Neural progenitor cell (in vitro differentiated cells): ENCODE data around the gene SPEN. TPM values are rescaled to one million over a fixed set of nuclear protein-coding genes. Genes with fewer than 3 reads are reported as not detected.

Experiments used
- DNase-seq: peaks from one replicate; pipeline ENCODE4 v3.0.0-alpha.2; 2016; ENCODE audit warnings: low spot score
- H2AFZ ChIP-seq: fragments of 200-600 bp; sonication (generic); replicated peaks from 2 replicates; pipeline ENCODE4 v1.6.1; 2016; ENCODE audit warnings: antibody characterized with exemption
- H3F3A ChIP-seq: fragments of 200-600 bp; sonication (generic); 2 replicates; pipeline ENCODE4 v1.6.1; 2016; ENCODE audit warnings: antibody characterized with exemption, low read depth
- H3K27ac ChIP-seq: fragments of 200-600 bp; sonication (generic); 2 replicates; pipeline ENCODE4 v1.5.1; 2016; ENCODE audit warnings: mild to moderate bottlenecking
- H3K27me3 ChIP-seq: fragments of 200-600 bp; sonication (generic); 2 replicates; pipeline ENCODE4 v1.6.1; 2016; ENCODE audit warnings: mild to moderate bottlenecking, moderate library complexity
- H3K36me3 ChIP-seq: fragments of 200-600 bp; sonication (generic); 2 replicates; pipeline ENCODE4 v1.5.1; 2016
- H3K4me1 ChIP-seq: fragments of 200-600 bp; sonication (generic); 2 replicates; pipeline ENCODE4 v1.6.1; 2016; ENCODE audit warnings: mixed run types
- H3K4me2 ChIP-seq: fragments of 200-600 bp; sonication (generic); 2 replicates; pipeline ENCODE4 v1.6.1; 2016
- H3K4me3 ChIP-seq: fragments of 200-600 bp; sonication (generic); 2 replicates; pipeline ENCODE4 v1.5.1; 2016
- H3K79me2 ChIP-seq: fragments of 200-600 bp; sonication (generic); 2 replicates; pipeline ENCODE4 v1.6.1; 2016; ENCODE audit warnings: low read depth
- H3K9ac ChIP-seq: fragments of 200-600 bp; sonication (generic); 2 replicates; pipeline ENCODE4 v1.6.1; 2016
- H3K9me3 ChIP-seq: fragments of 200-600 bp; sonication (generic); 2 replicates; pipeline ENCODE4 v1.5.1; 2016; ENCODE audit warnings: low read depth
- H4K20me1 ChIP-seq: fragments of 200-600 bp; sonication (generic); 2 replicates; pipeline ENCODE4 v1.6.1; 2016; ENCODE audit warnings: low read depth
- H3K27ac Mint-ChIP-seq: 3 replicates; pipeline ENCODE4 v1.8.0; 2021; ENCODE audit warnings: mixed read lengths
- H3K27me3 Mint-ChIP-seq: 2 replicates; pipeline ENCODE4 v1.8.0; 2022; ENCODE audit warnings: low read depth, mild to moderate bottlenecking, inconsistent platforms, moderate library complexity, mixed read lengths; ENCODE audit not compliant: insufficient read depth
- H3K36me3 Mint-ChIP-seq: 3 replicates; pipeline ENCODE4 v1.8.0; 2021; ENCODE audit warnings: mixed read lengths
- H3K4me1 Mint-ChIP-seq: 3 replicates; pipeline ENCODE4 v1.8.0; 2021; ENCODE audit warnings: mixed read lengths
- H3K4me3 Mint-ChIP-seq: 3 replicates; pipeline ENCODE4 v1.8.0; 2021; ENCODE audit warnings: mild to moderate bottlenecking, moderate library complexity, mixed read lengths
- H3K9me3 Mint-ChIP-seq: 3 replicates; pipeline ENCODE4 v1.8.0; 2020; ENCODE audit warnings: mixed read lengths
- EZH2 ChIP-seq: fragments of 200-600 bp; sonication (generic); IDR thresholded peaks from 2 replicates; pipeline ENCODE4 v1.6.1; 2017; ENCODE audit warnings: antibody characterized with exemption, mild to moderate bottlenecking, moderate library complexity
- EZH2phosphoT487 ChIP-seq: fragments of 200-600 bp; sonication (generic); IDR thresholded peaks from 2 replicates; pipeline ENCODE4 v1.6.1; 2017; ENCODE audit warnings: antibody characterized with exemption
- total RNA-seq: library from RNA; depleted of rRNA; stranded (reverse); fragments of >200 nt; gene quantifications from 2 replicates; pipeline ENCODE4 v1.2.3, GENCODE V29; 2015; ENCODE audit warnings: low replicate concordance
- TF ChIP-seq, protein P1 (sequence below): fragments of 200-600 bp; sonication (generic); IDR thresholded peaks from 2 replicates; pipeline ENCODE4 v1.5.1; 2017; ENCODE audit warnings: antibody characterized with exemption, mild to moderate bottlenecking

SPEN gene
- total RNA-seq, 1 donor from 2014 or later, result 59.6 TPM

DNA sequence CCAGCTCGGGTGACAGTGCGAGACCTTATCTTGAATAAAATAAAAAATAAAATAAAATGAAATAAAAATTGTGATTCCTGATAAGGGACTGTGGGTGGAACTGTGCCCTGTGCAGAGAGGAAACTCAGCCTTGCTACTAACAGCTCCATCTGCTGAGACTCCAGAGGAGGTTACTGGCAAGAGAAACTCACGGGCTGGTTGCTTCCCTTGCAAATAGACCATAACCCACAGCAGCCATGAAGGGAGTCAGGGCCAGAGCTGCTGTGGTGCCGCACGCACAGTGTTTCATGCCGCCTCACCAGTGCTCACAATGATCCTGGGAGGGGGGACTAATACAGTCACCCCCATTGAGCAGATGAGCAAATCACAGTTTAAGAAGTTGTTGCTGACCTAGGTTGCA, 114.7 kb downstream of the SPEN start:
- H2AFZ ChIP-seq, result no peak overlapping the region
- Mint-ChIP-seq H3K4me1 (peaks cover 71% of the 10 kb centered on the region), H3K27me3 (peaks cover 10% of the 10 kb centered on the region), H3K9me3 (no peaks in the 10 kb centered on the region), H3K36me3 (peaks cover 8% of the 10 kb centered on the region), H3K4me3 (no peak overlapping the region), H3K27ac (no peak overlapping the region)
- H3K27ac ChIP-seq, result no peak overlapping the region
- peaks cover 21% of the 10 kb centered on the region for H3K27me3 ChIP-seq
- H3K4me2 ChIP-seq, result no peak overlapping the region
- no peak overlapping the region for H3K4me3 ChIP-seq
- peaks cover 5% of the 10 kb centered on the region for H3K79me2 ChIP-seq
- H3K36me3 ChIP-seq, result no peaks in the 10 kb centered on the region
- TF ChIP-seq, protein P1, sequence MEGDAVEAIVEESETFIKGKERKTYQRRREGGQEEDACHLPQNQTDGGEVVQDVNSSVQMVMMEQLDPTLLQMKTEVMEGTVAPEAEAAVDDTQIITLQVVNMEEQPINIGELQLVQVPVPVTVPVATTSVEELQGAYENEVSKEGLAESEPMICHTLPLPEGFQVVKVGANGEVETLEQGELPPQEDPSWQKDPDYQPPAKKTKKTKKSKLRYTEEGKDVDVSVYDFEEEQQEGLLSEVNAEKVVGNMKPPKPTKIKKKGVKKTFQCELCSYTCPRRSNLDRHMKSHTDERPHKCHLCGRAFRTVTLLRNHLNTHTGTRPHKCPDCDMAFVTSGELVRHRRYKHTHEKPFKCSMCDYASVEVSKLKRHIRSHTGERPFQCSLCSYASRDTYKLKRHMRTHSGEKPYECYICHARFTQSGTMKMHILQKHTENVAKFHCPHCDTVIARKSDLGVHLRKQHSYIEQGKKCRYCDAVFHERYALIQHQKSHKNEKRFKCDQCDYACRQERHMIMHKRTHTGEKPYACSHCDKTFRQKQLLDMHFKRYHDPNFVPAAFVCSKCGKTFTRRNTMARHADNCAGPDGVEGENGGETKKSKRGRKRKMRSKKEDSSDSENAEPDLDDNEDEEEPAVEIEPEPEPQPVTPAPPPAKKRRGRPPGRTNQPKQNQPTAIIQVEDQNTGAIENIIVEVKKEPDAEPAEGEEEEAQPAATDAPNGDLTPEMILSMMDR, result no peak
- TF ChIP-seq EZH2, result no peak
- no peak for TF ChIP-seq EZH2phosphoT487
- peaks cover 83% of the 10 kb centered on the region for H4K20me1 ChIP-seq
- H3K9ac ChIP-seq, result no peak overlapping the region
- H3K4me1 ChIP-seq, result peaks cover 9% of the 10 kb centered on the region
- H3K9me3 ChIP-seq, result no peaks in the 10 kb centered on the region
- H3F3A ChIP-seq, result peaks cover 23% of the 10 kb centered on the region
- no peak for DNase-seq

DNA sequence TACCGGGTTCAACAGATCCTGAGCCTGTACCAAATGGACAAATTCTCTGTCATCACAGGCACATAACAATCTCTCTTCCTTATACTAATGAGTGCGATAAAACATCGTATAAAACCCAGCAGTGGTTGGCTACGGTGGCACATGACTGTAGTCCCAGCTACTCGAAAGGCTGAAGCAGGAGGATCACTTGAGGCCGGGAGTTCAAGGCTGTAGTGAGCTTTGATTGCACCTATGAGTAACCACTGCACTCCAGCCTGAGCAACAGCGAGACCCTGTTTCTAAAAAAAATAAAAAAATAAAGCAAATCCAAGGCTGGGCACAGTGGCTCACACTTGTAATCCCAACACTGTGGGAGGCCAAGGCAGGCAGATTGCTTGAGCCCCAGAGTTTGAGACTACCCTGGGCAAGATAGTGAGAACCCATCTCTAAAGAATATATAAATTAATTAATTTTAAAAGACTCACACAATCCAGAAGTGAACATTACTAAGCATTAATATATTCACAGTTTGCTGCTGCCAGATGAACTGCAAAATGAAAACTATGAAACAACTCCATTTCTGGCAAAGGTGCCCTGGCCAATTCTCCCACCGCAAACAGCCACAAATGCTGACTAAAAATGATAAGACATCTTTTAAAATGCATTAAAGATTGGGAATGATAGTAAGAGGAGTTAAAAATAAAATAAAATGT, 115.3 kb downstream of the SPEN start:
- no peak overlapping the region for H3K27ac ChIP-seq
- Mint-ChIP-seq H3K27me3 (peaks cover 10% of the 10 kb centered on the region), H3K36me3 (peaks cover 12% of the 10 kb centered on the region), H3K27ac (no peak overlapping the region), H3K4me1 (peaks cover 65% of the 10 kb centered on the region), H3K4me3 (no peak overlapping the region), H3K9me3 (no peaks in the 10 kb centered on the region)
- peaks cover 5% of the 10 kb centered on the region for H3K79me2 ChIP-seq
- no peak overlapping the region for H3K4me2 ChIP-seq
- peaks cover 77% of the 10 kb centered on the region for H4K20me1 ChIP-seq
- H3F3A ChIP-seq, result peaks cover 23% of the 10 kb centered on the region
- H3K4me3 ChIP-seq, result no peak overlapping the region
- H3K4me1 ChIP-seq, result peaks cover 9% of the 10 kb centered on the region
- H3K9ac ChIP-seq, result no peak overlapping the region
- TF ChIP-seq EZH2, result no peak
- TF ChIP-seq, protein P1, result no peak
- no peak for TF ChIP-seq EZH2phosphoT487
- H3K36me3 ChIP-seq, result no peaks in the 10 kb centered on the region
- H3K27me3 ChIP-seq, result peaks cover 21% of the 10 kb centered on the region
- no peak for DNase-seq
- H2AFZ ChIP-seq, result no peak overlapping the region
- no peaks in the 10 kb centered on the region for H3K9me3 ChIP-seq

DNA sequence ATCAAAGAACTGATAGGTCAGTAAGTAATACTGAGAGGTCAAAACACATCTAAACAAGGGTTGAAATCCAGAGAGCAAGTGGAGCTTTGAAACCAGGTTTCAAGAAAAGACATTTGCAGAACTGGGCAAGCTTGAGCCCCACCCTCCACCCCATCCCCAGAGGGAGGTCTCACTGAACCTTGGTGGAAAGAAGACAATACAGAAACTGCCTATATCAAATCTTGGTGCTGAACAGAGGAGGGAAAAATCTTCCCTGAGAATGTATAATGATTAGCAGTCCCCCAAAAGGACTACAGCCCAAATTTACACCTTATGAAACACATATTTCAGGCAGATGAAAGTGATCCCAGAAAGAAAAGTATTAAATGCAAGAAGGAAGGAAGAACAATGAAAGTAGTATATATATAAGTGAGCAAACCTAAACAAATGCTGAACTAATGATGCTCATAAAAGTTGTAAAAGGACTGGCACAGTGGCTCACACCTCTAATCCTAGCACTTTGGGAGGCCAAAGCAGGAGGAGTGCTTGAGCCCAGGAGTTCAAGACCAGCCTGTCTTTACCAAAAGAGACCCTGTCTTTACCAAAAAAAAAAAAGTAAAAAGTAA, 116.0 kb downstream of the SPEN start:
- TF ChIP-seq EZH2, result no peak
- TF ChIP-seq EZH2phosphoT487, result no peak
- TF ChIP-seq, protein P1, result no peak
- DNase-seq, result no peak
- peaks cover 5% of the 10 kb centered on the region for H3K79me2 ChIP-seq
- Mint-ChIP-seq H3K36me3 (peaks cover 18% of the 10 kb centered on the region), H3K4me1 (peaks cover 59% of the 10 kb centered on the region), H3K4me3 (no peak overlapping the region), H3K27ac (no peak overlapping the region), H3K27me3 (peaks cover 13% of the 10 kb centered on the region), H3K9me3 (peaks cover 4% of the 10 kb centered on the region)
- no peak overlapping the region for H3K4me3 ChIP-seq
- no peak overlapping the region for H3K9ac ChIP-seq
- peaks cover 18% of the 10 kb centered on the region for H3F3A ChIP-seq
- H3K9me3 ChIP-seq, result no peaks in the 10 kb centered on the region
- peaks cover 21% of the 10 kb centered on the region for H3K27me3 ChIP-seq
- no peak overlapping the region for H3K27ac ChIP-seq
- peaks cover 9% of the 10 kb centered on the region for H3K4me1 ChIP-seq
- peaks cover 70% of the 10 kb centered on the region for H4K20me1 ChIP-seq
- H3K4me2 ChIP-seq, result no peak overlapping the region
- no peak overlapping the region for H2AFZ ChIP-seq
- no peaks in the 10 kb centered on the region for H3K36me3 ChIP-seq
